HG03045 (cell line): ENCODE measurements around the gene TMEM151B.
"Not testable (repeated sequence)": the region's sequence is repeated elsewhere in the genome, so short reads cannot be mapped to it uniquely, and the experiment has no call there.

Source experiments
- ATAC-seq: cut with Tn5 transposase; IDR thresholded peaks from one replicate; pipeline ENCODE4 v1.9.1; 2021; ENCODE audit warnings: mild to moderate bottlenecking, moderate library complexity; ENCODE audit not compliant: unreplicated experiment

Gene TMEM151B

GRCh38 chr6:44327760-44328159, 57.5 kb downstream of the TMEM151B start:
- ATAC-seq, result no peak

- ATAC-seq, result not testable (repeated sequence)
These were observed 58.0 kb downstream of the TMEM151B start for GRCh38 chr6:44328203-44328602.

GRCh38 chr6:44329858-44330257, 59.6 kb downstream of the TMEM151B start:
- ATAC-seq, result no peak

- no peak for ATAC-seq
These were observed 62.3 kb downstream of the TMEM151B start for GRCh38 chr6:44332585-44332984.

GRCh38 chr6:44333273-44333919, 63.1 kb downstream of the TMEM151B start:
- no peak for ATAC-seq

- ATAC-seq, result no peak
These were observed 63.7 kb downstream of the TMEM151B start for GRCh38 chr6:44333942-44334341.

GRCh38 chr6:44335631-44336030, 65.4 kb downstream of the TMEM151B start:
- no peak for ATAC-seq

GRCh38 chr6:44338228-44339122, 68.2 kb downstream of the TMEM151B start:
- no peak for ATAC-seq

GRCh38 chr6:44339301-44339700, 69.1 kb downstream of the TMEM151B start:
- no peak for ATAC-seq

- ATAC-seq, result no peak
These were observed 69.7 kb downstream of the TMEM151B start for GRCh38 chr6:44339763-44340625.

- no peak for ATAC-seq
These were observed 71.0 kb downstream of the TMEM151B start for GRCh38 chr6:44341095-44341890.

GRCh38 chr6:44342052-44342451, 71.8 kb downstream of the TMEM151B start:
- ATAC-seq, result no peak

- ATAC-seq, result no peak
These were observed 72.2 kb downstream of the TMEM151B start, which contains the start of gene SPATS1 for GRCh38 chr6:44342489-44342888. SPATS1 (plus strand) TSS chr6:44342650; CDS start chr6:44343096, 446 bp downstream.

- ATAC-seq, result not testable (repeated sequence)
These were observed 76.6 kb downstream of the TMEM151B start for GRCh38 chr6:44346818-44347217.

- no peak for ATAC-seq
These were observed 79.8 kb downstream of the TMEM151B start for GRCh38 chr6:44349904-44350649.

GRCh38 chr6:44350650-44350994, 80.4 kb downstream of the TMEM151B start:
- not testable (repeated sequence) for ATAC-seq

GRCh38 chr6:44352259-44352658, 82.0 kb downstream of the TMEM151B start:
- no peak for ATAC-seq

GRCh38 chr6:44353336-44353735, 83.1 kb downstream of the TMEM151B start:
- ATAC-seq, result no peak

GRCh38 chr6:44355640-44356039, 85.4 kb downstream of the TMEM151B start:
- ATAC-seq, result no peak

GRCh38 chr6:44356487-44356886, 86.2 kb downstream of the TMEM151B start:
- ATAC-seq, result no peak
